ENCODE data around the gene POLR3C. TPM values are rescaled to one million over a fixed set of nuclear protein-coding genes. Genes with fewer than 3 reads are reported as not detected.

POLR3C gene
- polyA plus RNA-seq, 1 donor (not counting 4 experiments of a cell fraction or from before 2014, with no cell fraction given): 33.9 TPM

DNA sequence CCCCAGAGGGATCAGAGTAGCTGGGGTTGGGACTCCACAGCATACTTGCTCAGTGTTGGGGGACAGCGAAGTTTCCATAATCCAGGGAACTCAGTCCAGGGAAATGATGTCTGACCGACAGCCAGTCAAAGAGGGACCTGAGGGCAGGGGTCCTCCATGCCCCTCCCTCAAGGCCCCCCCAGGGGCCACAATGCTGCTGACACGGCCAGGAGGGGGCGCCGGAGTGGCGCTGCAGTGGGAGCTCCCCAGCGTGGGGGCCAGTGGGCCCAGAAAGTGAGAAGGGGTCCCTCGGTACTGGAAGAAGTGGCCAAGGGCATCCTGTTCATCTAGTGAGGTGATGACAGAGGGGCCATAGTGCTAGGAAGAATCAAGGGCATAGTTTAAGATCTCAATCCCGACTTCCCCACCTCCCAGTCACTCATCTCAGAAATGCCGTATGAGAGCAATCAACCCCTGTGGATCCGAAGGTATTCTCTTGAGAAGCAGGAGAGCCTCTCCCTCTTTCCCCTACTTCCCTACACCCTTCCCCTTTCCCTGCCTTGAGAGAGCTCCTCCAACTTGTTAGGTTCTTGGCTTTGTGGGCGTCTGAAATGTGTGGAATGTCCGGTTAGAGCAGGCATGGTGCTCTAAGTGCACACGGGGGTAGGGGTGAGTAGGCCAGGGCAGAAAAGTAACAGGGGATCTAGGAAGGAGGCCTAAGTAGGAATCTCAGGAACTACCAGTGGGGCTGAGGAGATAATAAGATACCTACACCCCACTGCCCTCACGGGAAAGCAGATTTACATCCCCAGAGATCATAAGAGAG is 25.6 kb downstream of the POLR3C start:
- no peak overlapping the region for H3K9ac ChIP-seq (ENCODE audit: control insufficient read depth, extremely low read depth, insufficient read depth, low read length)
- no peaks in the 10 kb centered on the region for H3K79me2 ChIP-seq (ENCODE audit: control insufficient read depth, insufficient read depth, low read length)
- no peaks in the 10 kb centered on the region for H3K27me3 ChIP-seq (ENCODE audit: control insufficient read depth, extremely low read depth, insufficient read depth, low read length)
- TF ChIP-seq CTCF (optimal IDR thresholded peaks at IDR 0.05 in 1 of 3, IDR thresholded peaks at IDR 0.05 in 1 of 3, conservative IDR thresholded peaks at IDR 0.05 in 1 of 3; ENCODE audit: extremely low read depth in 1 of 3, insufficient read depth in 2 of 3, low read length in 3 of 3) (peak; percentile 35 to 60 (median 44)), EZH2 (IDR thresholded peaks at IDR 0.05; ENCODE audit: low read length) (no peak)
- no peaks in the 10 kb centered on the region for H4K20me1 ChIP-seq (ENCODE audit: control insufficient read depth, extremely low read depth, insufficient read depth, low read length)
- no peaks in the 10 kb centered on the region for H3K9me3 ChIP-seq (ENCODE audit: control insufficient read depth, low read depth, low read length)
- H3K27ac ChIP-seq (ENCODE audit: control insufficient read depth, insufficient read depth, low read length): no peak overlapping the region
- FAIRE-seq (no peak), DNase-seq (ENCODE audit: low read depth, low spot score) (no peak)
- no peak overlapping the region for H3K4me3 ChIP-seq (ENCODE audit: control insufficient read depth in 2 of 3, extremely low read depth in 1 of 3, insufficient read depth in 2 of 3, low read depth in 1 of 3, low read length in 3 of 3)
- H3K4me1 ChIP-seq (ENCODE audit: control insufficient read depth, extremely low read depth, insufficient read depth, low read length): peaks cover 11% of the 10 kb centered on the region
- dilution Hi-C loops (cut with MboI; ENCODE audit: extremely low pct_ligation_motif_present, low sequenced_read_pairs): no loop called here
- no peak overlapping the region for H3K4me2 ChIP-seq (ENCODE audit: control insufficient read depth, extremely low read depth, insufficient read depth, low read depth, low read length)
- no peak overlapping the region for H2AFZ ChIP-seq (ENCODE audit: control insufficient read depth, low read length)
- H3K9me1 ChIP-seq (ENCODE audit: control insufficient read depth, extremely low read depth, insufficient read depth, low read length): no peaks in the 10 kb centered on the region
- H3K36me3 ChIP-seq (ENCODE audit: control insufficient read depth in 2 of 2, extremely low read depth in 1 of 2, insufficient read depth in 2 of 2, low read length in 2 of 2): peaks cover 28 to 31% of the 10 kb centered on the region in 2 experiments

DNA sequence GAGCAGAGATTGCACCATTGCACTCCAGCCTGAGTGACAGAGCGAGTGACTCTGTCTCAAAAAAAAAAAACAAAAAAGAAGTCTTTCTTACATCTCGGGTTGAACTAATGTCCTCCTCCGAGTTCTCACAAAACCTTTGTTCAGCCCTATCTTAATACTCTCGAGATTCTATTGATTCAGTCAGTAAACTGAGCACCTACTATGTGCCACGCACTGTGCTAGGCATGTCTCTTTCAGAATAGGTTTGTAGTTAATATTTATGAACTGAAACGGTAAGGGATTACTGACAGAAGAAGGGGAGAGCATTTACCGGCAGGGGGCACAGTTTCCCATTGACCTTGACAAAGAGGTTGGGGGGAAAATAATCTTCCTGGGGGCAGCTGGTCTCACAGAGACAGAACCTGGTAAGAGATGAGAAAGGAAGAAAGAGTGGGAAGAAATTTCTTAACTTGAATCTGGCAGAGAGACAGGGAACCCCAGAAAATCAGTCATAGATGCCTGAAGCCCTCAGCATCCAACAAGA is 31.5 kb downstream of the POLR3C start:
- Histone ChIP-seq H3K4me3 (ENCODE audit: control insufficient read depth in 2 of 3, extremely low read depth in 1 of 3, insufficient read depth in 2 of 3, low read depth in 1 of 3, low read length in 3 of 3) (no peak overlapping the region), H4K20me1 (ENCODE audit: control insufficient read depth, extremely low read depth, insufficient read depth, low read length) (no peaks in the 10 kb centered on the region), H3K27ac (ENCODE audit: control insufficient read depth, insufficient read depth, low read length) (no peak overlapping the region), H3K9me3 (ENCODE audit: control insufficient read depth, low read depth, low read length) (no peaks in the 10 kb centered on the region), H2AFZ (ENCODE audit: control insufficient read depth, low read length) (no peak overlapping the region), H3K36me3 (ENCODE audit: control insufficient read depth in 2 of 2, extremely low read depth in 1 of 2, insufficient read depth in 2 of 2, low read length in 2 of 2) (peaks cover 38 to 39% of the 10 kb centered on the region in 2 experiments), H3K79me2 (ENCODE audit: control insufficient read depth, insufficient read depth, low read length) (peaks cover 19% of the 10 kb centered on the region), H3K9ac (ENCODE audit: control insufficient read depth, extremely low read depth, insufficient read depth, low read length) (no peak overlapping the region), H3K9me1 (ENCODE audit: control insufficient read depth, extremely low read depth, insufficient read depth, low read length) (peaks cover 5% of the 10 kb centered on the region), H3K4me1 (ENCODE audit: control insufficient read depth, extremely low read depth, insufficient read depth, low read length) (peaks cover 12% of the 10 kb centered on the region), H3K4me2 (ENCODE audit: control insufficient read depth, extremely low read depth, insufficient read depth, low read depth, low read length) (no peak overlapping the region), H3K27me3 (ENCODE audit: control insufficient read depth, extremely low read depth, insufficient read depth, low read length) (no peaks in the 10 kb centered on the region)
- TF ChIP-seq CTCF (optimal IDR thresholded peaks at IDR 0.05 in 1 of 3, IDR thresholded peaks at IDR 0.05 in 1 of 3, conservative IDR thresholded peaks at IDR 0.05 in 1 of 3; ENCODE audit: extremely low read depth in 1 of 3, insufficient read depth in 2 of 3, low read length in 3 of 3) (no peak), EZH2 (IDR thresholded peaks at IDR 0.05; ENCODE audit: low read length) (no peak)
- DNase-seq (ENCODE audit: low read depth, low spot score) (no peak), FAIRE-seq (no peak)
- dilution Hi-C loops (cut with MboI; ENCODE audit: extremely low pct_ligation_motif_present, low sequenced_read_pairs): no loop called here

Data from keratinocyte (primary cell).